ENCODE measurements around the gene PELI3. TPM values are rescaled to one million over a fixed set of nuclear protein-coding genes. Genes with fewer than 3 reads are reported as not detected.
"Not testable (repeated sequence)": the region's sequence is repeated elsewhere in the genome, so short reads cannot be mapped to it uniquely, and the experiment has no call there.

PELI3 gene
- total RNA-seq, 8 experiments from 2014 or later, result 5.4 to 16.9 (median 11.1) TPM

GRCh38 chr11:66454828-66455227 lies 11.9 kb upstream of the PELI3 start:
- in situ Hi-C loops (cut with MboI; ENCODE audit: low pct_unique_long_range_greater_than_20kb in 2 of 9, low sequenced_read_pairs in 9 of 9, unreplicated experiment in 9 of 9), result no loop called here
- H3K4me1 ChIP-seq (replicated peaks in 1 of 2), result no peaks in the 10 kb centered on the region
- no peak overlapping the region for H3K4me3 ChIP-seq
- no peak for ATAC-seq (replicated peaks in 6 of 8)
- H3K27ac ChIP-seq, result no peak overlapping the region
- WGBS, 10 experiments, result 20 to 100% (median 60%) methylated on average over 1 to 2 of the region's 3 CpGs; no CpG with 5 or more reads in 5 of the 10 experiments

GRCh38 chr11:66457826-66458225 lies 8.9 kb upstream of the PELI3 start:
- no peak for ATAC-seq (replicated peaks in 6 of 8)
- H3K4me1 ChIP-seq (replicated peaks in 1 of 2), result no peaks in the 10 kb centered on the region
- 60 to 94% (median 80%) methylated on average over 1 to 6 of the region's 6 CpGs; no CpG with 5 or more reads in 1 of the 10 experiments for WGBS, 10 experiments
- in situ Hi-C loops (cut with MboI; ENCODE audit: low pct_unique_long_range_greater_than_20kb in 2 of 9, low sequenced_read_pairs in 9 of 9, unreplicated experiment in 9 of 9), result no loop called here
- H3K27ac ChIP-seq, result no peak overlapping the region
- H3K4me3 ChIP-seq, result no peak overlapping the region

GRCh38 chr11:66459138-66459778 lies 7.4 kb upstream of the PELI3 start:
- H3K27ac ChIP-seq, result no peak overlapping the region
- in situ Hi-C loops (cut with MboI; ENCODE audit: low pct_unique_long_range_greater_than_20kb in 2 of 9, low sequenced_read_pairs in 9 of 9, unreplicated experiment in 9 of 9), result no loop called here
- no peak overlapping the region for H3K4me3 ChIP-seq
- no peak for ATAC-seq (replicated peaks in 6 of 8)
- H3K4me1 ChIP-seq (replicated peaks in 1 of 2), result no peaks in the 10 kb centered on the region
- 27 to 83% (median 66%) methylated on average over 1 to 5 of the region's 5 CpGs; no CpG with 5 or more reads in 2 of the 10 experiments for WGBS, 10 experiments

GRCh38 chr11:66462010-66462409 lies 4.7 kb upstream of the PELI3 start:
- in situ Hi-C loops (cut with MboI; ENCODE audit: low pct_unique_long_range_greater_than_20kb in 2 of 9, low sequenced_read_pairs in 9 of 9, unreplicated experiment in 9 of 9), result no loop called here
- no peaks in the 10 kb centered on the region for H3K4me1 ChIP-seq (replicated peaks in 1 of 2)
- no peak overlapping the region for H3K27ac ChIP-seq
- ATAC-seq (replicated peaks in 6 of 8), result no peak
- no peak overlapping the region for H3K4me3 ChIP-seq

- ATAC-seq (replicated peaks in 6 of 8), result no peak
- in situ Hi-C loops (cut with MboI; ENCODE audit: low pct_unique_long_range_greater_than_20kb in 2 of 9, low sequenced_read_pairs in 9 of 9, unreplicated experiment in 9 of 9), result no loop called here
- peaks cover 4 to 5% of the 10 kb centered on the region in 2 donors for H3K4me1 ChIP-seq (replicated peaks in 1 of 2)
- no peak overlapping the region for H3K4me3 ChIP-seq
- 74 to 100% (median 84%) methylated on average over 1 to 3 of the region's 3 CpGs; no CpG with 5 or more reads in 2 of the 10 experiments for WGBS, 10 experiments
- no peak overlapping the region for H3K27ac ChIP-seq
Measured at GRCh38 chr11:66462911-66463310, 3.8 kb upstream of the PELI3 start.

DNA sequence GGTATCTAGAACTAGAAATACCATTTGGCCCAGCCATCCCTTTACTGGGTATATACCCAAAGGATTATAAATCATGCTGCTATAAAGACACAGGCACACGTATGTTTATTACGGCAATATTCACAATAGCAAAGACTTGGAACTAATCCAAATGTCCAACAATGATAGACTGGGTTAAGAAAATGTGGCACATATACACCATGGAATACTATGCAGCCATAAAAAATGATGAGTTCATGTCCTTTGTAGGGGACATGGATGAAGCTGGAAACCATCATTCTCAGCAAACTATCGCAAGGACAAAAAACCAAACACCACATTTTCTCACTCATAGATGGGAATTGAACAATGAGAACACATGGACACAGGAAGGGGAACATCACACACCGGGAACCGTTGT lies 2.6 kb upstream of the PELI3 start:
- not testable (repeated sequence) for ATAC-seq (replicated peaks in 6 of 8)

GRCh38 chr11:66464916-66465315 lies 1.8 kb upstream of the PELI3 start:
- ATAC-seq (replicated peaks in 6 of 8), result no peak
- in situ Hi-C loops (cut with MboI; ENCODE audit: low pct_unique_long_range_greater_than_20kb in 2 of 9, low sequenced_read_pairs in 9 of 9, unreplicated experiment in 9 of 9), result no loop called here
- Histone ChIP-seq H3K4me3 (no peak overlapping the region), H3K4me1 (replicated peaks in 1 of 2) (peaks cover 10 to 17% of the 10 kb centered on the region in 2 donors), H3K27ac (no peak overlapping the region)
- WGBS, 10 experiments, result 80 to 83% (median 83%) methylated on average over 1 of the region's 1 CpG; no CpG with 5 or more reads in 7 of the 10 experiments

More for the DNA sequence above, 2.6 kb upstream of the PELI3 start:
- H3K4me3 ChIP-seq; H3K27ac ChIP-seq; in situ Hi-C loops (cut with MboI; ENCODE audit: low pct_unique_long_range_greater_than_20kb in 2 of 9, low sequenced_read_pairs in 9 of 9, unreplicated experiment in 9 of 9): not testable (repeated sequence)
- WGBS, 10 experiments, result 80 to 100% (median 100%) methylated on average over 1 to 2 of the region's 5 CpGs; no CpG with 5 or more reads in 2 of the 10 experiments
- H3K4me1 ChIP-seq (replicated peaks in 1 of 2), result peaks cover 10 to 13% of the 10 kb centered on the region in 2 donors

GRCh38 chr11:66465373-66466224 lies 1.1 kb upstream of the PELI3 start:
- peaks cover 10 to 17% of the 10 kb centered on the region in 2 donors for H3K4me1 ChIP-seq (replicated peaks in 1 of 2)
- H3K4me3 ChIP-seq, result peak overlapping the region in 4 of 5 donors; percentile 64 to 79 (median 68)
- no peak for ATAC-seq (replicated peaks in 6 of 8)
- in situ Hi-C loops (cut with MboI; ENCODE audit: low pct_unique_long_range_greater_than_20kb in 2 of 9, low sequenced_read_pairs in 9 of 9, unreplicated experiment in 9 of 9), result no loop called here
- WGBS, 10 experiments, result 8 to 72% (median 58%) methylated on average over 2 to 11 of the region's 19 CpGs; no CpG with 5 or more reads in 4 of the 10 experiments
- peak overlapping the region in 1 of 2 donors; percentile 60 for H3K27ac ChIP-seq

DNA sequence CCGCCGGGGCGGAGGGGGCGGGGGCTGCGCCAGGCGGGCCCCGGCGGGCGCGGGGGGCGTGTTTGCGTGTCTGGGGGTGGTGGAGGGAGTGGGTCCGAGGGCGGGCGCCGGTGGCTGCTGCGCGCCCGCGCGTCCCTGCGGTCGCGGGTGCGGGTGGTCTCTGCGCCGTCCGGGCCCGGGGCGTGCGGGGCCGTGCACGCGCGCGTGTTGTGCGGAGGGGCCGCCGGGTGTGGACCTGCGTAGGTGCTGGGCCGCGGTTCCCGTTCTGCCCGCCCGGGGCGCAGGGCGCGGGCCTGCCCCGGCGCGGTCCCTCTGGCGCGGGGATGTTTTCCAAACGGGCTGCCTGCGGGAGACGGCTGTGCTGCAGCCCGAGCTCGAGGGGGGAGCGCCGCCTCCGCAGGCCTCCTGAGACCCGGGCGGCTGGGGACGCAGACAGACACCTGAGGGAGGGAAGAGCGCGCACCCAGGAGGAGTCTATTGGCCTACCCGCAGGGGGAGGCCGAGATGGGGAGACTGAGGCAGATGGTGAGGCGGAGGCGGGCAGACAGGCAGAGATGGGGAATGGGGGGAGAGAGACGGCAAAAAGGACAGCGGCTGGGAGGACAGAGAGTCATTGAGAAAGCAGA lies 442 bp downstream of the PELI3 start:
- in situ Hi-C loops (cut with MboI; ENCODE audit: low pct_unique_long_range_greater_than_20kb in 2 of 9, low sequenced_read_pairs in 9 of 9, unreplicated experiment in 9 of 9), result no loop called here
- Histone ChIP-seq H3K4me1 (replicated peaks in 1 of 2) (peaks cover 10 to 17% of the 10 kb centered on the region in 2 donors), H3K4me3 (peak overlapping the region; percentile 63 to 79 (median 66)), H3K27ac (peak overlapping the region; percentile 75 to 78)
- ATAC-seq (replicated peaks in 6 of 8), result peak; percentile 50 to 68 (median 64)
- 14% methylated on average over 8 of the region's 72 CpGs; no CpG with 5 or more reads in 9 of the 10 experiments for WGBS, 10 experiments

DNA sequence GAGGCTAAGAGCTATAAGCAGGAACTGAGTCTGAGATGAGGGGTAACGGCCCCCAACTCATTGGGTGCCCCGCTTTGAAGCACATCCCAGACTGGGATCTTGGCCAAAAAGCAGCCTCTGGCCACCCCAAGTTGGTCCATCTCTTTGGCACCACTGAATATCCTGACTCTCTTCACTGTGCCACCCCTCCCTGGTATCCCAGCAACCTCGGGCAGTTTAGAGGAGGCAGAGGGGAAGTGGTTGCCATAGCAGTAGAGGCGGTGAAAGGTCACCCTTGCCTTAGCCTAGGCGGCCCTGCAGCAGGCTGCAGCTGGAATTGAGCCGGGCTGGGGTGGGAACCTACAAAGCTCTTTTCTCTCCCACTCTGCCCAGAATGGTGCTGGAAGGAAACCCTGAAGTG lies 1.1 kb downstream of the PELI3 start:
- Histone ChIP-seq H3K4me3 (peak overlapping the region; percentile 63 to 79 (median 66)), H3K4me1 (replicated peaks in 1 of 2) (peaks cover 10 to 17% of the 10 kb centered on the region in 2 donors), H3K27ac (peak overlapping the region in 1 of 2 donors; percentile 52)
- peak in 1 of 8 experiments; percentile 3 for ATAC-seq (replicated peaks in 6 of 8)
- WGBS, 10 experiments, result 0 to 45% (median 30%) methylated on average over 1 to 4 of the region's 6 CpGs; no CpG with 5 or more reads in 6 of the 10 experiments
- in situ Hi-C loops (cut with MboI; ENCODE audit: low pct_unique_long_range_greater_than_20kb in 2 of 9, low sequenced_read_pairs in 9 of 9, unreplicated experiment in 9 of 9), result no loop called here

- in situ Hi-C loops (cut with MboI; ENCODE audit: low pct_unique_long_range_greater_than_20kb in 2 of 9, low sequenced_read_pairs in 9 of 9, unreplicated experiment in 9 of 9), result no loop called here
- H3K27ac ChIP-seq, result no peak overlapping the region
- peaks cover 10 to 17% of the 10 kb centered on the region in 2 donors for H3K4me1 ChIP-seq (replicated peaks in 1 of 2)
- ATAC-seq (replicated peaks in 6 of 8), result no peak
- H3K4me3 ChIP-seq, result no peak overlapping the region
- 79 to 100% (median 100%) methylated on average over 1 to 5 of the region's 6 CpGs; no CpG with 5 or more reads in 1 of the 10 experiments for WGBS, 10 experiments
Measured at GRCh38 chr11:66468691-66469090, 2.0 kb downstream of the PELI3 start.

GRCh38 chr11:66469441-66469840 lies 2.7 kb downstream of the PELI3 start:
- peaks cover 10 to 17% of the 10 kb centered on the region in 2 donors for H3K4me1 ChIP-seq (replicated peaks in 1 of 2)
- in situ Hi-C loops (cut with MboI; ENCODE audit: low pct_unique_long_range_greater_than_20kb in 2 of 9, low sequenced_read_pairs in 9 of 9, unreplicated experiment in 9 of 9), result no loop called here
- 20 to 100% methylated on average over 1 of the region's 1 CpG; no CpG with 5 or more reads in 8 of the 10 experiments for WGBS, 10 experiments
- no peak for ATAC-seq (replicated peaks in 6 of 8)
- H3K27ac ChIP-seq, result no peak overlapping the region
- H3K4me3 ChIP-seq, result no peak overlapping the region

DNA sequence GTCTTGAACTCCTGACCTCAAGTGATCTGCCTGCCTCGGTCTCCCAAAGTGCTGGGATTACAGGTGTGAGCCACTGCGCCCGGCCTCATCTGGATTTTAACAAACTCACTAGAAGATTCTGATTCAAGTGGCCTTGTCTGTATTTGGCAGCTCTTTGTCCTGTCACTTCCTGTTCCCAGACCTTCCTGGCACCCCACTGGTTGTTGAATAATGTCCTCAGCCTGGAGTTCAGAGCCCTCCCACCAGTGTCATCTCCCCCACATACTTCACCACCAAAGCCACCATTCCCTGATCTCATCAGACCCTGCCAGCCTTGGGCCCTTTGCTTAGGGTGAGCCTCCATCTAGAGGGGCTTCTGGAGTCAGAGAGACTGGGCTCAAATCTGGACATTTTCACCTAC lies 3.3 kb downstream of the PELI3 start:
- 90 to 94% methylated on average over 2 of the region's 3 CpGs; no CpG with 5 or more reads in 8 of the 10 experiments for WGBS, 10 experiments
- Histone ChIP-seq H3K4me3 (no peak overlapping the region), H3K4me1 (replicated peaks in 1 of 2) (peaks cover 10 to 17% of the 10 kb centered on the region in 2 donors), H3K27ac (no peak overlapping the region)
- no peak for ATAC-seq (replicated peaks in 6 of 8)
- in situ Hi-C loops (cut with MboI; ENCODE audit: low pct_unique_long_range_greater_than_20kb in 2 of 9, low sequenced_read_pairs in 9 of 9, unreplicated experiment in 9 of 9), result no loop called here
